ENCODE data around the gene ADAP2. TPM values are rescaled to one million over a fixed set of nuclear protein-coding genes. Genes with fewer than 3 reads are reported as not detected.

Gene ADAP2
- polyA plus RNA-seq, 1 experiment = 0.42 TPM

- H3K4me3 ChIP-seq (ENCODE audit: low read depth, low read length) = no peak overlapping the region
- H3K36me3 ChIP-seq (ENCODE audit: control insufficient read depth, insufficient read depth, low read length) = no peaks in the 10 kb centered on the region
- H3K27me3 ChIP-seq (ENCODE audit: control insufficient read depth, insufficient read depth, low read length) = peaks cover 4% of the 10 kb centered on the region; the same call in 1 of the 2 replicates
- ChIA-PET CTCF (no interaction called here), POLR2A (no interaction called here)
- TF ChIP-seq, protein P1, sequence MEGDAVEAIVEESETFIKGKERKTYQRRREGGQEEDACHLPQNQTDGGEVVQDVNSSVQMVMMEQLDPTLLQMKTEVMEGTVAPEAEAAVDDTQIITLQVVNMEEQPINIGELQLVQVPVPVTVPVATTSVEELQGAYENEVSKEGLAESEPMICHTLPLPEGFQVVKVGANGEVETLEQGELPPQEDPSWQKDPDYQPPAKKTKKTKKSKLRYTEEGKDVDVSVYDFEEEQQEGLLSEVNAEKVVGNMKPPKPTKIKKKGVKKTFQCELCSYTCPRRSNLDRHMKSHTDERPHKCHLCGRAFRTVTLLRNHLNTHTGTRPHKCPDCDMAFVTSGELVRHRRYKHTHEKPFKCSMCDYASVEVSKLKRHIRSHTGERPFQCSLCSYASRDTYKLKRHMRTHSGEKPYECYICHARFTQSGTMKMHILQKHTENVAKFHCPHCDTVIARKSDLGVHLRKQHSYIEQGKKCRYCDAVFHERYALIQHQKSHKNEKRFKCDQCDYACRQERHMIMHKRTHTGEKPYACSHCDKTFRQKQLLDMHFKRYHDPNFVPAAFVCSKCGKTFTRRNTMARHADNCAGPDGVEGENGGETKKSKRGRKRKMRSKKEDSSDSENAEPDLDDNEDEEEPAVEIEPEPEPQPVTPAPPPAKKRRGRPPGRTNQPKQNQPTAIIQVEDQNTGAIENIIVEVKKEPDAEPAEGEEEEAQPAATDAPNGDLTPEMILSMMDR (IDR thresholded peaks at IDR 0.05; ENCODE audit: insufficient read depth, low read depth, low read length) = no peak
- no peak for DNase-seq (ENCODE audit: low read depth)
Observed at GRCh38 chr17:30933966-30934365, 12.2 kb downstream of the ADAP2 start.

GRCh38 chr17:30939051-30939689 is 17.4 kb downstream of the ADAP2 start:
- H3K36me3 ChIP-seq (ENCODE audit: control insufficient read depth, insufficient read depth, low read length) = no peaks in the 10 kb centered on the region
- POLR2A ChIA-PET = no interaction called here
- H3K27me3 ChIP-seq (ENCODE audit: control insufficient read depth, insufficient read depth, low read length) = peaks cover 2% of the 10 kb centered on the region; the same call in 1 of the 2 replicates
- CTCF ChIA-PET = no interaction called here
- no peak for DNase-seq (ENCODE audit: low read depth)
- TF ChIP-seq, protein P1 (IDR thresholded peaks at IDR 0.05; ENCODE audit: insufficient read depth, low read depth, low read length) = no peak
- H3K4me3 ChIP-seq (ENCODE audit: low read depth, low read length) = no peak overlapping the region

DNA sequence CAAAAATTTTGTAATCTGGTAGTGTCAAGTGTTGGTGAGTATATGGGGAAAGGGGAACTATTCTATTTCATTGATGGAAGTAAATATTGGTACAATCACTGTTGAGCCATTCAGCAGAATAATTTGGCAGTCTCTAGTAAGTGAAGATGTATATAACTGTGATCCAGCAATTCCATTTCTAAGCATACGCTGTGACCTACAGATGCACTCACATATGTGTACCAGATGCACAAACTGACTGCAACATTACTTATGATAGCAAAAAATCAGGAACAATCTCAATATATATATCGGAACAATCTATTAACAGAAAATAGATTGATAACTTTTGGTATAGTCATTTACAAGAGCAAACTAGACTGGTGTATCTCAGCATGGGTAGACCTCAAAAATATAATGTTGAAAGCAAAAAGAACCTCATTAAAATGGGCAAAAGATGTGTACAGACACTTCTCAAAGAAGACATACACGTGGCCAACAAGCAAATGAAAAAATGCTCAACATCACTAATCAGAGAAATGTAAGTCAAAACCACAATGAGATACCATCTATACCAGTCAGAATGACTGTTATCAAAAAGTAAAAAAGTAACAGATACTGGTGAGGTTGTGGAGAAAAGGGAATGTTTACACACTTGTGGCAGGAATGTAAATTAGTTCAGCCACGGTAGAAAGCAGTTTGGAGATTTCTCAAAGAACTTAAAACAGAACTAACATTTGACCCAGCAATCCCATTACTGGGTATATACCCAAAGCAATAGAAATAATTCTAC is 20.7 kb downstream of the ADAP2 start:
- Histone ChIP-seq H3K36me3 (ENCODE audit: control insufficient read depth, insufficient read depth, low read length) (no peaks in the 10 kb centered on the region), H3K27me3 (ENCODE audit: control insufficient read depth, insufficient read depth, low read length) (peaks cover 3% of the 10 kb centered on the region; the same call in 1 of the 2 replicates), H3K4me3 (ENCODE audit: low read depth, low read length) (no peak overlapping the region)
- TF ChIP-seq, protein P1 (IDR thresholded peaks at IDR 0.05; ENCODE audit: insufficient read depth, low read depth, low read length) = peak; percentile 23; the same call in 1 of the 2 replicates
- no peak for DNase-seq (ENCODE audit: low read depth)
- CTCF ChIA-PET = no interaction called here
- POLR2A ChIA-PET = no interaction called here

GRCh38 chr17:30947796-30948195 is 26.1 kb downstream of the ADAP2 start:
- ChIA-PET CTCF (no interaction called here), POLR2A (no interaction called here)
- H3K4me3 ChIP-seq (ENCODE audit: low read depth, low read length) = no peak overlapping the region
- H3K36me3 ChIP-seq (ENCODE audit: control insufficient read depth, insufficient read depth, low read length) = no peaks in the 10 kb centered on the region
- DNase-seq (ENCODE audit: low read depth) = no peak
- TF ChIP-seq, protein P1 (IDR thresholded peaks at IDR 0.05; ENCODE audit: insufficient read depth, low read depth, low read length) = no peak
- H3K27me3 ChIP-seq (ENCODE audit: control insufficient read depth, insufficient read depth, low read length) = peaks cover 2% of the 10 kb centered on the region; the same call in 1 of the 2 replicates

GRCh38 chr17:30950189-30950588 is 28.4 kb downstream of the ADAP2 start:
- TF ChIP-seq, protein P1 (IDR thresholded peaks at IDR 0.05; ENCODE audit: insufficient read depth, low read depth, low read length) = no peak

More at GRCh38 chr17:30950189-30950588, 28.4 kb downstream of the ADAP2 start:
- ChIA-PET CTCF (no interaction called here), POLR2A (no interaction called here)
- H3K36me3 ChIP-seq (ENCODE audit: control insufficient read depth, insufficient read depth, low read length) = no peaks in the 10 kb centered on the region
- H3K4me3 ChIP-seq (ENCODE audit: low read depth, low read length) = no peak overlapping the region
- no peak for DNase-seq (ENCODE audit: low read depth)
- H3K27me3 ChIP-seq (ENCODE audit: control insufficient read depth, insufficient read depth, low read length) = peaks cover 1% of the 10 kb centered on the region; the same call in 1 of the 2 replicates

Measured in BJ (cell line).